ENCODE results near the gene F12.

Gene F12

GRCh38 chr5:177359860-177360259 is 49.5 kb downstream of the F12 start:
- Histone ChIP-seq H4K20me1 (ENCODE audit: insufficient read depth, low read length) (no peaks in the 10 kb centered on the region), H3K9me2 (ENCODE audit: low read depth, low read length) (no peaks in the 10 kb centered on the region), H3K4me2 (ENCODE audit: low read length) (peak overlapping the region; percentile 81; the same call in 1 of the 2 replicates), H3F3A (ENCODE audit: insufficient read depth, low read length) (no peaks in the 10 kb centered on the region), H2AFZ (ENCODE audit: low read length) (no peak overlapping the region), H3K27ac (ENCODE audit: low read depth, low read length, poor library complexity, severe bottlenecking) (peak overlapping the region; percentile 84), H3K9me3 (ENCODE audit: low read length) (no peaks in the 10 kb centered on the region), H3K9ac (ENCODE audit: low read length) (peak overlapping the region; percentile 13; the same call in 1 of the 2 replicates), H3K4me1 (ENCODE audit: insufficient read depth, low read length, severe bottlenecking) (peaks cover 69% of the 10 kb centered on the region), H3K27me3 (ENCODE audit: insufficient read depth, low read length) (no peaks in the 10 kb centered on the region), H3K36me3 (ENCODE audit: insufficient read depth, low read length) (no peaks in the 10 kb centered on the region), H3K4me3 (ENCODE audit: low read depth, low read length, poor library complexity, severe bottlenecking) (peak overlapping the region; percentile 70), H3K79me2 (ENCODE audit: insufficient read depth, low read length) (no peaks in the 10 kb centered on the region)
- TF ChIP-seq CTCF (IDR thresholded peaks at IDR 0.05; ENCODE audit: low read length) (no peak), EZH2 (IDR thresholded peaks at IDR 0.05; ENCODE audit: borderline replicate concordance, low read length) (no peak)

- no peaks in the 10 kb centered on the region for H3K79me2 ChIP-seq (ENCODE audit: insufficient read depth, low read length)
- H3K9ac ChIP-seq (ENCODE audit: low read length), result peak overlapping the region; percentile 13; the same call in 1 of the 2 replicates
- H3K4me2 ChIP-seq (ENCODE audit: low read length), result peak overlapping the region; percentile 81; the same call in 1 of the 2 replicates
- H3K36me3 ChIP-seq (ENCODE audit: insufficient read depth, low read length), result no peaks in the 10 kb centered on the region
- H3K27me3 ChIP-seq (ENCODE audit: insufficient read depth, low read length), result no peaks in the 10 kb centered on the region
- H3F3A ChIP-seq (ENCODE audit: insufficient read depth, low read length), result no peaks in the 10 kb centered on the region
- peak overlapping the region; percentile 84 for H3K27ac ChIP-seq (ENCODE audit: low read depth, low read length, poor library complexity, severe bottlenecking)
- H2AFZ ChIP-seq (ENCODE audit: low read length), result no peak overlapping the region
- H3K9me3 ChIP-seq (ENCODE audit: low read length), result no peaks in the 10 kb centered on the region
- peak overlapping the region; percentile 70 for H3K4me3 ChIP-seq (ENCODE audit: low read depth, low read length, poor library complexity, severe bottlenecking)
- H3K9me2 ChIP-seq (ENCODE audit: low read depth, low read length), result no peaks in the 10 kb centered on the region
- TF ChIP-seq EZH2 (IDR thresholded peaks at IDR 0.05; ENCODE audit: borderline replicate concordance, low read length) (no peak), CTCF (IDR thresholded peaks at IDR 0.05; ENCODE audit: low read length) (no peak)
- H3K4me1 ChIP-seq (ENCODE audit: insufficient read depth, low read length, severe bottlenecking), result peaks cover 69% of the 10 kb centered on the region
- H4K20me1 ChIP-seq (ENCODE audit: insufficient read depth, low read length), result no peaks in the 10 kb centered on the region
These were observed 49.9 kb downstream of the F12 start for GRCh38 chr5:177359451-177359851.

- H3K27ac ChIP-seq (ENCODE audit: low read depth, low read length, poor library complexity, severe bottlenecking), result peak overlapping the region; percentile 84
- TF ChIP-seq CTCF (IDR thresholded peaks at IDR 0.05; ENCODE audit: low read length) (no peak), EZH2 (IDR thresholded peaks at IDR 0.05; ENCODE audit: borderline replicate concordance, low read length) (no peak)
- no peaks in the 10 kb centered on the region for H3K9me2 ChIP-seq (ENCODE audit: low read depth, low read length)
- H3K9me3 ChIP-seq (ENCODE audit: low read length), result no peaks in the 10 kb centered on the region
- peak overlapping the region; percentile 81 for H3K4me2 ChIP-seq (ENCODE audit: low read length)
- peak overlapping the region; percentile 73 for H3K9ac ChIP-seq (ENCODE audit: low read length)
- no peaks in the 10 kb centered on the region for H3K27me3 ChIP-seq (ENCODE audit: insufficient read depth, low read length)
- H3K36me3 ChIP-seq (ENCODE audit: insufficient read depth, low read length), result no peaks in the 10 kb centered on the region
- no peak overlapping the region for H2AFZ ChIP-seq (ENCODE audit: low read length)
- H4K20me1 ChIP-seq (ENCODE audit: insufficient read depth, low read length), result no peaks in the 10 kb centered on the region
- H3K4me3 ChIP-seq (ENCODE audit: low read depth, low read length, poor library complexity, severe bottlenecking), result peak overlapping the region; percentile 70
- no peaks in the 10 kb centered on the region for H3F3A ChIP-seq (ENCODE audit: insufficient read depth, low read length)
- peaks cover 65% of the 10 kb centered on the region for H3K4me1 ChIP-seq (ENCODE audit: insufficient read depth, low read length, severe bottlenecking)
- H3K79me2 ChIP-seq (ENCODE audit: insufficient read depth, low read length), result no peaks in the 10 kb centered on the region
These were observed 51.0 kb downstream of the F12 start for GRCh38 chr5:177358370-177358819.

Data from OCI-LY1 (cell line).